H9 (cell line): Measurements from ENCODE around the gene CEP162. TPM values are rescaled to one million over a fixed set of nuclear protein-coding genes. Genes with fewer than 3 reads are reported as not detected.
"Not testable (repeated sequence)": the region's sequence is repeated elsewhere in the genome, so short reads cannot be mapped to it uniquely, and the experiment has no call there.

ENCODE experiments used
- DNase-seq: peaks from one replicate; pipeline ENCODE4 v3.0.0-alpha.2; 2017
- H2AFZ ChIP-seq: one replicate; pipeline ENCODE4 v1.6.1; 2013; ENCODE audit warnings: mild to moderate bottlenecking, low read length, control low read depth, moderate library complexity
- H2AK5ac ChIP-seq: 2 replicates; pipeline ENCODE4 v1.6.1; 2013; ENCODE audit warnings: low read length, control low read depth, mixed read lengths; ENCODE audit not compliant: insufficient read length
- H2BK120ac ChIP-seq: one replicate; pipeline ENCODE4 v1.6.1; 2013; ENCODE audit warnings: low read depth, mild to moderate bottlenecking, low read length, control low read depth, inconsistent platforms; ENCODE audit not compliant: poor library complexity, severe bottlenecking
- H2BK12ac ChIP-seq: 2 replicates; pipeline ENCODE4 v1.6.1; 2013; ENCODE audit warnings: low read length, control low read depth, mixed read lengths, low read depth; ENCODE audit not compliant: insufficient read length
- H2BK15ac ChIP-seq: 2 replicates; pipeline ENCODE4 v1.6.1; 2013; ENCODE audit warnings: low read depth, low read length, control low read depth
- H2BK20ac ChIP-seq: one replicate; pipeline ENCODE4 v1.6.1; 2013; ENCODE audit warnings: low read depth, mild to moderate bottlenecking, low read length, control low read depth, inconsistent platforms; ENCODE audit not compliant: poor library complexity, severe bottlenecking
- H2BK5ac ChIP-seq: 2 replicates; pipeline ENCODE4 v1.6.1; 2013; ENCODE audit warnings: low read length, control low read depth, mixed read lengths; ENCODE audit not compliant: insufficient read length
- H3K14ac ChIP-seq: 2 replicates; pipeline ENCODE4 v1.6.1; 2013; ENCODE audit warnings: low read length, control low read depth; ENCODE audit not compliant: insufficient read depth
- H3K18ac ChIP-seq: 2 replicates; pipeline ENCODE4 v1.6.1; 2013; ENCODE audit warnings: low read depth, mild to moderate bottlenecking, mixed read lengths, low read length, control low read depth; ENCODE audit not compliant: insufficient read length
- H3K23ac ChIP-seq: 2 replicates; pipeline ENCODE4 v1.6.1; 2013; ENCODE audit warnings: low read length, control low read depth, mixed read lengths, low read depth; ENCODE audit not compliant: insufficient read length
- H3K23me2 ChIP-seq: 2 replicates; pipeline ENCODE4 v1.6.1; 2013; ENCODE audit warnings: low read depth, mild to moderate bottlenecking, mixed read lengths, low read length, control low read depth; ENCODE audit not compliant: insufficient read length, poor library complexity, severe bottlenecking
- H3K27ac ChIP-seq: 2 replicates; pipeline ENCODE4 v1.5.1; 2013; ENCODE audit warnings: low read length, control low read depth, mixed read lengths, low read depth; ENCODE audit not compliant: insufficient read length
- H3K27me3 ChIP-seq: 2 replicates; pipeline ENCODE4 v1.6.1; 2013; ENCODE audit warnings: low read length, control low read depth, inconsistent platforms; ENCODE audit not compliant: insufficient read depth
- H3K4ac ChIP-seq: 2 replicates; pipeline ENCODE4 v1.6.1; 2013; ENCODE audit warnings: low read depth, mild to moderate bottlenecking, control low read depth, inconsistent platforms, low read length, moderate library complexity
- H3K4me1 ChIP-seq: 2 replicates; pipeline ENCODE4 v1.6.1; 2013; ENCODE audit warnings: low read length, control low read depth, inconsistent platforms; ENCODE audit not compliant: insufficient read depth
- H3K4me2 ChIP-seq: 2 replicates; pipeline ENCODE4 v1.6.1; 2013; ENCODE audit warnings: low read length, control low read depth, mixed read lengths; ENCODE audit not compliant: insufficient read length, insufficient read depth
- H3K56ac ChIP-seq: 2 replicates; pipeline ENCODE4 v1.6.1; 2013; ENCODE audit warnings: low read depth, mild to moderate bottlenecking, mixed read lengths, low read length, control low read depth; ENCODE audit not compliant: insufficient read length
- H3K79me1 ChIP-seq: 2 replicates; pipeline ENCODE4 v1.6.1; 2013; ENCODE audit warnings: low read depth, mild to moderate bottlenecking, moderate library complexity, low read length, control low read depth, inconsistent platforms; ENCODE audit not compliant: insufficient read depth, poor library complexity, severe bottlenecking
- H3K79me2 ChIP-seq: 2 replicates; pipeline ENCODE4 v1.6.1; 2013; ENCODE audit warnings: low read length, control low read depth, inconsistent platforms; ENCODE audit not compliant: insufficient read depth
- H3K9ac ChIP-seq: 2 replicates; pipeline ENCODE4 v1.6.1; 2013; ENCODE audit warnings: low read length, control low read depth, mixed read lengths; ENCODE audit not compliant: insufficient read length; ENCODE audit errors: extremely low read depth
- H3K9me3 ChIP-seq: one replicate; pipeline ENCODE4 v1.6.1; 2013; ENCODE audit warnings: low read depth, low read length, inconsistent platforms; ENCODE audit not compliant: control insufficient read depth
- H3T11ph ChIP-seq: one replicate; pipeline ENCODE4 v1.6.1; 2013; ENCODE audit warnings: mild to moderate bottlenecking, low read length, control low read depth, inconsistent platforms
- H4K20me1 ChIP-seq: one replicate; pipeline ENCODE4 v1.6.1; 2013; ENCODE audit not compliant: control insufficient read depth, insufficient read length, insufficient read depth
- H4K5ac ChIP-seq: 2 replicates; pipeline ENCODE4 v1.6.1; 2013; ENCODE audit warnings: low read depth, mild to moderate bottlenecking, mixed read lengths, low read length, control low read depth; ENCODE audit not compliant: insufficient read length
- H4K8ac ChIP-seq: replicated peaks from 2 replicates; pipeline ENCODE4 v1.6.1; 2013; ENCODE audit warnings: low read length, control low read depth, mixed read lengths, low read depth; ENCODE audit not compliant: insufficient read length
- H4K91ac ChIP-seq: 2 replicates; pipeline ENCODE4 v1.6.1; 2013; ENCODE audit warnings: low read depth, mild to moderate bottlenecking, moderate library complexity, mixed read lengths, low read length, control low read depth; ENCODE audit not compliant: insufficient read length
- H3K27ac Mint-ChIP-seq, 3 experiments: 2 replicates in 2 of 3; 3 replicates in 1 of 3; pipeline ENCODE4 v1.8.0; 2020 to 2021; ENCODE audit warnings: mixed read lengths in 3 of 3, mild to moderate bottlenecking in 1 of 3, moderate library complexity in 1 of 3
- H3K27me3 Mint-ChIP-seq: 2 replicates; pipeline ENCODE4 v1.8.0; 2021; ENCODE audit warnings: low read depth, mild to moderate bottlenecking, moderate library complexity, mixed read lengths
- H3K36me3 Mint-ChIP-seq, 3 experiments: 2 replicates in 2 of 3; 3 replicates in 1 of 3; pipeline ENCODE4 v1.8.0; 2020 to 2021; ENCODE audit warnings: low read depth in 3 of 3, mixed read lengths in 3 of 3; ENCODE audit not compliant: insufficient read depth in 1 of 3
- H3K4me1 Mint-ChIP-seq, 2 experiments: 2 replicates each; pipeline ENCODE4 v1.8.0; 2020; ENCODE audit warnings: mixed read lengths in 2 of 2
- H3K4me3 Mint-ChIP-seq, 2 experiments: 2 replicates in 1 of 2; 3 replicates in 1 of 2; pipeline ENCODE4 v1.8.0; 2020 to 2021; ENCODE audit warnings: mild to moderate bottlenecking in 2 of 2, mixed read lengths in 2 of 2, moderate library complexity in 1 of 2
- H3K9me3 Mint-ChIP-seq, 2 experiments: 2 replicates in 1 of 2; 3 replicates in 1 of 2; pipeline ENCODE4 v1.8.0; 2020; ENCODE audit warnings: mild to moderate bottlenecking in 2 of 2, mixed read lengths in 2 of 2, moderate library complexity in 1 of 2
- WGBS: extraction: QIAGEN DNeasy Blood & Tissue Kit; methylation state at CpG from one replicate; pipeline ENCODE4 v1.1.7; 2013; ENCODE audit warnings: missing lambda C conversion rate, low lambda C conversion rate, mixed read lengths; ENCODE audit not compliant: insufficient read length; ENCODE audit errors: extremely low coverage; 5-methylcytosine and 5-hydroxymethylcytosine counted together
- total RNA-seq: library from RNA; stranded (reverse); gene quantifications from 2 replicates; pipeline ENCODE4 v1.2.1, GENCODE V29; 2021
- TF ChIP-seq, protein P1 (sequence below): fragments of 200-600 bp; sonication (generic); conservative IDR thresholded peaks from 3 replicates; pipeline ENCODE4 v1.8.0; 2021; ENCODE audit warnings: antibody characterized with exemption, mild to moderate bottlenecking

The CEP162 gene
- total RNA-seq, 1 experiment from 2014 or later = 11.5 TPM

DNA sequence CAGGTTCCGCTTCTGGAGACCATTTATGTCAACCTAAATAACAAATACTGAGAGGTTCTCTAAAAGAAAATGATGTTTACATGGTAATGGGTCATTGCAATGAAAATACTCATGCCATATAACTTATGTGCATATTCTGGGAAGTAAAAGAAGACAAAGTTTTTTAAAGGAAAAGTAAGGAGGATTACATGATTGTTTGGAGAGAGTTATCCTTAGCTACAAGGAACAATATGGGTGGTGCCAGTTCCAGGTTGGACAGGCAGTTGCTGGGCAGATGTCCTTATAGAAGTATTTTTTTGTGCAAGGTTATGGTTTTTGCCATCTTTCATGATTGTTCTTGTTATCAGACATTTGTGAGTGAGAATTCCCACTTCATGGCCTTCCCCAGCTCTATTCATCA is 141.4 kb downstream of the CEP162 start:
- no peaks in the 10 kb centered on the region for H3K27me3 ChIP-seq
- no peak overlapping the region for H2BK5ac ChIP-seq
- no peak overlapping the region for H2AFZ ChIP-seq
- Mint-ChIP-seq H3K27ac (no peak overlapping the region), H3K4me1 (peaks cover 54 to 55% of the 10 kb centered on the region in 2 experiments), H3K4me3 (no peak overlapping the region), H3K36me3 (no peaks in the 10 kb centered on the region; a peak in 1 of 7 replicates), H3K27me3 (no peaks in the 10 kb centered on the region), H3K9me3 (no peaks in the 10 kb centered on the region)
- no peak overlapping the region for H4K8ac ChIP-seq
- H4K91ac ChIP-seq = no peak overlapping the region
- H3K9ac ChIP-seq = no peak overlapping the region
- no peak overlapping the region for H2BK120ac ChIP-seq
- no peaks in the 10 kb centered on the region for H3K9me3 ChIP-seq
- no peaks in the 10 kb centered on the region for H3K79me1 ChIP-seq
- no peak overlapping the region for H3K4ac ChIP-seq
- H3K4me1 ChIP-seq = peaks cover 13% of the 10 kb centered on the region; the same call in 1 of the 2 replicates
- H3K79me2 ChIP-seq = no peaks in the 10 kb centered on the region
- H4K20me1 ChIP-seq = no peaks in the 10 kb centered on the region
- no peak overlapping the region for H3K27ac ChIP-seq
- H3K23ac ChIP-seq = no peak overlapping the region
- DNase-seq = no peak
- TF ChIP-seq, protein P1, sequence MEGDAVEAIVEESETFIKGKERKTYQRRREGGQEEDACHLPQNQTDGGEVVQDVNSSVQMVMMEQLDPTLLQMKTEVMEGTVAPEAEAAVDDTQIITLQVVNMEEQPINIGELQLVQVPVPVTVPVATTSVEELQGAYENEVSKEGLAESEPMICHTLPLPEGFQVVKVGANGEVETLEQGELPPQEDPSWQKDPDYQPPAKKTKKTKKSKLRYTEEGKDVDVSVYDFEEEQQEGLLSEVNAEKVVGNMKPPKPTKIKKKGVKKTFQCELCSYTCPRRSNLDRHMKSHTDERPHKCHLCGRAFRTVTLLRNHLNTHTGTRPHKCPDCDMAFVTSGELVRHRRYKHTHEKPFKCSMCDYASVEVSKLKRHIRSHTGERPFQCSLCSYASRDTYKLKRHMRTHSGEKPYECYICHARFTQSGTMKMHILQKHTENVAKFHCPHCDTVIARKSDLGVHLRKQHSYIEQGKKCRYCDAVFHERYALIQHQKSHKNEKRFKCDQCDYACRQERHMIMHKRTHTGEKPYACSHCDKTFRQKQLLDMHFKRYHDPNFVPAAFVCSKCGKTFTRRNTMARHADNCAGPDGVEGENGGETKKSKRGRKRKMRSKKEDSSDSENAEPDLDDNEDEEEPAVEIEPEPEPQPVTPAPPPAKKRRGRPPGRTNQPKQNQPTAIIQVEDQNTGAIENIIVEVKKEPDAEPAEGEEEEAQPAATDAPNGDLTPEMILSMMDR = no peak
- H3K23me2 ChIP-seq = no peaks in the 10 kb centered on the region
- no peak overlapping the region for H3K18ac ChIP-seq
- H2BK15ac ChIP-seq = no peak overlapping the region
- H2AK5ac ChIP-seq = no peak overlapping the region
- no peak overlapping the region for H2BK20ac ChIP-seq
- WGBS = no CpG with 5 or more reads among the region's 1 CpG
- H3T11ph ChIP-seq = no peak overlapping the region
- H2BK12ac ChIP-seq = no peak overlapping the region
- no peak overlapping the region for H3K56ac ChIP-seq
- H4K5ac ChIP-seq = no peak overlapping the region
- H3K14ac ChIP-seq = no peak overlapping the region
- no peak overlapping the region for H3K4me2 ChIP-seq

DNA sequence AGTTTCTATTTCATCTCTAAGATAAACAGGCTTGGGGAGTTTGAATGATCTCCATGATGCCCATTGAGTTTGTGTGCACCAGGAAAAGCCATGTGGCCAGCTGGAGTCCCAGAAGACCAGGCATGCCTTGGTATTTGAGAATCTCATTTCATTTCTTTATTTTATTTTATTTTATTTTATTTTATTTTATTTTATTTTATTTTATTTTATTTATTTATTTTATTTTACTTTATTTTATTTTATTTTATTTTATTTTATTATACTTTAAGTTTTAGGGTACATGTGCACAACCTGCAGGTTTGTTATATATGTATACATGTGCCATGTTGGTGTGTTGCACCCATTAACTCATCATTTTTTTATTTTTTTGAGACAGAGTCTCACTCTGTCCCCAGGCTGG is 142.7 kb downstream of the CEP162 start:
- not testable (repeated sequence) for H3K36me3 Mint-ChIP-seq, H3K27ac Mint-ChIP-seq, H4K8ac ChIP-seq, H3K14ac ChIP-seq, H3K4me2 ChIP-seq, H3K18ac ChIP-seq, H3K23me2 ChIP-seq, H2BK120ac ChIP-seq, H2BK12ac ChIP-seq, H3K27me3 Mint-ChIP-seq, H3K9me3 ChIP-seq, H3K9me3 Mint-ChIP-seq, H2AK5ac ChIP-seq, H3K56ac ChIP-seq, H2BK20ac ChIP-seq, H3K4me3 Mint-ChIP-seq, DNase-seq, H2BK15ac ChIP-seq, H3K79me1 ChIP-seq, H3K4ac ChIP-seq, H3K9ac ChIP-seq, H4K5ac ChIP-seq, H3K79me2 ChIP-seq, H3K27ac ChIP-seq, H3T11ph ChIP-seq, H2BK5ac ChIP-seq, H3K23ac ChIP-seq, H2AFZ ChIP-seq, H3K27me3 ChIP-seq, H4K91ac ChIP-seq, H4K20me1 ChIP-seq
- H3K4me1 ChIP-seq = peaks cover 13% of the 10 kb centered on the region; the same call in 1 of the 2 replicates
- peaks cover 54 to 55% of the 10 kb centered on the region in 2 experiments for H3K4me1 Mint-ChIP-seq
